Measurements from ENCODE around the gene TPSB2.
"Not testable (repeated sequence)": the region's sequence is repeated elsewhere in the genome, so short reads cannot be mapped to it uniquely, and the experiment has no call there.

Gene TPSB2

GRCh38 chr16:1230084-1230470, at the start of gene TPSB2:
TSS of gene TPSB2 (minus strand) at chr16:1230184. CDS start at chr16:1229951, 233 bp downstream.
- H3K36me3 ChIP-seq (ENCODE audit: control insufficient read depth, insufficient read depth, low read length); H3K27me3 ChIP-seq (ENCODE audit: control insufficient read depth, insufficient read depth, low read length); H3K9me3 ChIP-seq (ENCODE audit: control insufficient read depth, insufficient read depth, low read length); H3K9ac ChIP-seq (ENCODE audit: low read depth, low read length); H3K4me1 ChIP-seq (ENCODE audit: control insufficient read depth, insufficient read depth, low read length); H3K4me3 ChIP-seq (ENCODE audit: low read depth, low read length): not testable (repeated sequence)

GRCh38 chr16:1279081-1279944, 49.3 kb upstream of the TPSB2 start:
- no peaks in the 10 kb centered on the region for H3K27me3 ChIP-seq (ENCODE audit: control insufficient read depth, insufficient read depth, low read length)

DNA sequence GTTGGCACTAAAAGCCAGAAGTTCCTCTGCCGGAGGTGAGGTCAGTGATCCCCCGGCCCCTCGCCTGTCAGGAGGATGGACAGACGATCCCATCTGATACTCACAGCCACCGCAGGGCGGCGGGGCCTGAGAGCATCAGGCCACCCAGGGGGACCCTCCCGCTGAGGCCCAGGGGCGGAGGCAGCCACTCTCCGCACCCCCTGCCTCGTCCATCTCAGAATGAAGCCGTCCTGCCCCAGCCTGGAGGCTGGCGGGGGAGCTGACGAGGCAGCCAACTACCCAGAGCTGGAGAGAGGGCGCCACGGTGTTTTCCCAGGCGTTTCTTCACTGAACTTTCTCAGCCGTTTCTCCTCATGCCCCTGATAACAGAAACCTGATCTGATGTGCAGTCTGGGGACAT, 48.5 kb upstream of the TPSB2 start:
- peaks cover 2% of the 10 kb centered on the region for H3K4me1 ChIP-seq (ENCODE audit: control insufficient read depth, insufficient read depth, low read length)
- H3K27me3 ChIP-seq (ENCODE audit: control insufficient read depth, insufficient read depth, low read length), result no peaks in the 10 kb centered on the region
- H3K9me3 ChIP-seq (ENCODE audit: control insufficient read depth, insufficient read depth, low read length), result no peaks in the 10 kb centered on the region
- H3K4me3 ChIP-seq (ENCODE audit: low read depth, low read length), result no peak overlapping the region
- H3K9ac ChIP-seq (ENCODE audit: low read depth, low read length), result no peak overlapping the region
- no peaks in the 10 kb centered on the region for H3K36me3 ChIP-seq (ENCODE audit: control insufficient read depth, insufficient read depth, low read length)

More at GRCh38 chr16:1279081-1279944, 49.3 kb upstream of the TPSB2 start:
- no peak overlapping the region for H3K4me3 ChIP-seq (ENCODE audit: low read depth, low read length)
- no peaks in the 10 kb centered on the region for H3K36me3 ChIP-seq (ENCODE audit: control insufficient read depth, insufficient read depth, low read length)
- H3K9ac ChIP-seq (ENCODE audit: low read depth, low read length), result no peak overlapping the region
- H3K9me3 ChIP-seq (ENCODE audit: control insufficient read depth, insufficient read depth, low read length), result no peaks in the 10 kb centered on the region
- H3K4me1 ChIP-seq (ENCODE audit: control insufficient read depth, insufficient read depth, low read length), result peaks cover 2% of the 10 kb centered on the region

DNA sequence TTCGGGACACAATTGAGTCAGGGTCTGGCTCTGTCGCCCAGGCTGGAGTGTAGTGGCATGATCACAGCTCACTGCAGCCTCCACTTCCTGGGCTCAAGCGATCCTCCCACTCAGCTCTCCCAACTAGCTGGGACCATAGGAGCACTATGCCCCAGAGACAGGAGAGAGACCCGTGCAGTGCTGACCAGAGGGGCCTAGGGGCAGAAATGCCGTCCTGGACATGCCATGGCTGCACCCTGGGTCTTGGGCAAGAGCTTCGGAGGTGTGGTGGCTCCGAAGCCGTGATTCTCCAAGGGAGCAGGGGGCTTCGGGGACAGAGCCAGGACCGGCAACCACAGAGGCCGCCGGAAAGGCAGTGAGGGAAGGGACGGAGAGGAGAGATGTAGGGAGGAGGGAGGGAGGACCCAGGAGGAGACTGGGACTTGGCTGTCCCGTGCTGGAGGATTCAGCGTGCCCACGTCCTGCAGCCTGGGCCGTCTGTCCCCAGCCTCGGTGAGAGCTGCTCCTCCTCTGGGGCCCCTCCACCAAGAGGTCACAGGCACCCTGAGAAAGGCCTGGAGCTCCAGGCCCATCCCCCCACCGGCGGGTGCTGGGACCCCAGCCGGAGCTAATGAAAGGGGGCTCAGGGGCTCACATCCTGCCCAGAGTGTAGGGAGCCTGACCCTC, 47.8 kb upstream of the TPSB2 start:
- peaks cover 2% of the 10 kb centered on the region for H3K4me1 ChIP-seq (ENCODE audit: control insufficient read depth, insufficient read depth, low read length)
- H3K9me3 ChIP-seq (ENCODE audit: control insufficient read depth, insufficient read depth, low read length), result no peaks in the 10 kb centered on the region
- no peak overlapping the region for H3K9ac ChIP-seq (ENCODE audit: low read depth, low read length)
- no peak overlapping the region for H3K4me3 ChIP-seq (ENCODE audit: low read depth, low read length)
- H3K27me3 ChIP-seq (ENCODE audit: control insufficient read depth, insufficient read depth, low read length), result no peaks in the 10 kb centered on the region
- no peaks in the 10 kb centered on the region for H3K36me3 ChIP-seq (ENCODE audit: control insufficient read depth, insufficient read depth, low read length)

DNA sequence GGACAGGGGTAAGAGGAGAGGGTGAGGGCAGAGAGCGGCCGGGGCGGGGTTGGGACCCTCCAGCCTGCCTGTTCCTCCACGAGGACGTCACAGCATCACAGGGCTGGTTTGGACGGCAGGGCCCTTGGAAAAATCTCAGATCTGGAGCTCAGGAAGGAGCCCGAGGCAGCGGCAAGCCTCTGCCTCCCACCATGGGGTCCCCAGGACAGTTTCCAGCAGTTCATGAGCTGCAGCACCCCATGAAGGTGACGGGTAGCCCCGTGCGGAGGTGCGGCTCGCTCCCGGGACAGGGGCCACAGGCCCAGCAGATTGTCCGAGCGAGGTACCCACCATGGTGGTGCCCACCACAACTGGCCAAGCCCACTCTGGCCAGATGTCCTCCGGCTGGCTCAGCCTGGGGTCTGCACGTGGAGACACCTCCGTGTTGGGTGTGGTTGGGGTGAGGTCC, 47.2 kb upstream of the TPSB2 start:
- no peak overlapping the region for H3K9ac ChIP-seq (ENCODE audit: low read depth, low read length)
- no peaks in the 10 kb centered on the region for H3K36me3 ChIP-seq (ENCODE audit: control insufficient read depth, insufficient read depth, low read length)
- H3K4me3 ChIP-seq (ENCODE audit: low read depth, low read length), result no peak overlapping the region
- H3K27me3 ChIP-seq (ENCODE audit: control insufficient read depth, insufficient read depth, low read length), result no peaks in the 10 kb centered on the region
- no peaks in the 10 kb centered on the region for H3K9me3 ChIP-seq (ENCODE audit: control insufficient read depth, insufficient read depth, low read length)
- H3K4me1 ChIP-seq (ENCODE audit: control insufficient read depth, insufficient read depth, low read length), result peaks cover 2% of the 10 kb centered on the region

GRCh38 chr16:1276580-1276878, 46.5 kb upstream of the TPSB2 start:
- no peaks in the 10 kb centered on the region for H3K36me3 ChIP-seq (ENCODE audit: control insufficient read depth, insufficient read depth, low read length)

GRCh38 chr16:1275791-1276579, 46.0 kb upstream of the TPSB2 start:
- H3K4me1 ChIP-seq (ENCODE audit: control insufficient read depth, insufficient read depth, low read length), result peaks cover 2% of the 10 kb centered on the region
- no peak overlapping the region for H3K4me3 ChIP-seq (ENCODE audit: low read depth, low read length)
- no peaks in the 10 kb centered on the region for H3K9me3 ChIP-seq (ENCODE audit: control insufficient read depth, insufficient read depth, low read length)
- no peaks in the 10 kb centered on the region for H3K36me3 ChIP-seq (ENCODE audit: control insufficient read depth, insufficient read depth, low read length)
- no peak overlapping the region for H3K9ac ChIP-seq (ENCODE audit: low read depth, low read length)
- no peaks in the 10 kb centered on the region for H3K27me3 ChIP-seq (ENCODE audit: control insufficient read depth, insufficient read depth, low read length)

More at GRCh38 chr16:1276580-1276878, 46.5 kb upstream of the TPSB2 start:
- H3K9ac ChIP-seq (ENCODE audit: low read depth, low read length), result no peak overlapping the region
- no peaks in the 10 kb centered on the region for H3K27me3 ChIP-seq (ENCODE audit: control insufficient read depth, insufficient read depth, low read length)
- no peak overlapping the region for H3K4me3 ChIP-seq (ENCODE audit: low read depth, low read length)
- H3K9me3 ChIP-seq (ENCODE audit: control insufficient read depth, insufficient read depth, low read length), result no peaks in the 10 kb centered on the region
- H3K4me1 ChIP-seq (ENCODE audit: control insufficient read depth, insufficient read depth, low read length), result peaks cover 2% of the 10 kb centered on the region

DNA sequence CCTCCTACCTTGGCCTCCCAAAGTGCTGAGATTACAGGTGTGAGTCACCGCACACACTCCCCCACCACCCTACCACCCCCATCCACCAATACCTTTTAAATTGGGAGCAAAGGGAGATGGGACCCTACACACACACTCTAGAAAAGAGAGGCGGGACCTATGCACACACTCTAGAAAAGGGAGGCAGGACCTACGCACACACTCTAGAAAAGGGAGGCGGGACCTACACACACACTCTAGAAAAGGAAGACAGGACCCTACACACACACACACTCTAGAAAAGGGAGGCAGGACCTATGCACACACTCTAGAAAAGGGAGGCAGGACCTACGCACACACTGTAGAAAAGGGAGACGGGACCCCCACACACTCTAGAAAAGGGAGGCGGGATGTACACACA, 44.8 kb upstream of the TPSB2 start:
- Histone ChIP-seq H3K4me1 (ENCODE audit: control insufficient read depth, insufficient read depth, low read length) (peaks cover 2% of the 10 kb centered on the region), H3K9ac (ENCODE audit: low read depth, low read length) (no peak overlapping the region), H3K4me3 (ENCODE audit: low read depth, low read length) (no peak overlapping the region), H3K9me3 (ENCODE audit: control insufficient read depth, insufficient read depth, low read length) (no peaks in the 10 kb centered on the region), H3K27me3 (ENCODE audit: control insufficient read depth, insufficient read depth, low read length) (no peaks in the 10 kb centered on the region), H3K36me3 (ENCODE audit: control insufficient read depth, insufficient read depth, low read length) (no peaks in the 10 kb centered on the region)

DNA sequence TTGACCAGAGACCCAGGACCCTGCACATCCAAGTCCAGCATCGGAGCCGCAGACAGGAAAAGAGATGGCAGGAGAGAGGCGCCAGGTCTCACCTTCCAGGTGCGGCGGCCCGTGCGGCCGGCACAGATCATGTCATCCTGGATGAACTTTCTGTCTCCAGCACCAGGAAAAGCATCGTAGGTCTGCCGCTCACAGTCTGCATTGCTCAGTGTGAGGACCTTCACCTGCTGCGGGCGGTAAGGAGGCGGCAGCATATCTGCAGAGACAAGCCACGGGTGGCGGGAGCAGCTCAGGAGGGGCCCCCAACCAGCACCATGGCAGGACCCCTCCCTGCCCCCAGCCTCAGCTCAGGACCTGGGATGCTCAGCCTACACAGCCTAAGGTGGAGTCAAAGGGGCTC, 43.8 kb upstream of the TPSB2 start:
- Histone ChIP-seq H3K9me3 (ENCODE audit: control insufficient read depth, insufficient read depth, low read length) (no peaks in the 10 kb centered on the region), H3K4me1 (ENCODE audit: control insufficient read depth, insufficient read depth, low read length) (peaks cover 2% of the 10 kb centered on the region), H3K36me3 (ENCODE audit: control insufficient read depth, insufficient read depth, low read length) (no peaks in the 10 kb centered on the region), H3K4me3 (ENCODE audit: low read depth, low read length) (no peak overlapping the region), H3K9ac (ENCODE audit: low read depth, low read length) (no peak overlapping the region), H3K27me3 (ENCODE audit: control insufficient read depth, insufficient read depth, low read length) (no peaks in the 10 kb centered on the region)

DNA sequence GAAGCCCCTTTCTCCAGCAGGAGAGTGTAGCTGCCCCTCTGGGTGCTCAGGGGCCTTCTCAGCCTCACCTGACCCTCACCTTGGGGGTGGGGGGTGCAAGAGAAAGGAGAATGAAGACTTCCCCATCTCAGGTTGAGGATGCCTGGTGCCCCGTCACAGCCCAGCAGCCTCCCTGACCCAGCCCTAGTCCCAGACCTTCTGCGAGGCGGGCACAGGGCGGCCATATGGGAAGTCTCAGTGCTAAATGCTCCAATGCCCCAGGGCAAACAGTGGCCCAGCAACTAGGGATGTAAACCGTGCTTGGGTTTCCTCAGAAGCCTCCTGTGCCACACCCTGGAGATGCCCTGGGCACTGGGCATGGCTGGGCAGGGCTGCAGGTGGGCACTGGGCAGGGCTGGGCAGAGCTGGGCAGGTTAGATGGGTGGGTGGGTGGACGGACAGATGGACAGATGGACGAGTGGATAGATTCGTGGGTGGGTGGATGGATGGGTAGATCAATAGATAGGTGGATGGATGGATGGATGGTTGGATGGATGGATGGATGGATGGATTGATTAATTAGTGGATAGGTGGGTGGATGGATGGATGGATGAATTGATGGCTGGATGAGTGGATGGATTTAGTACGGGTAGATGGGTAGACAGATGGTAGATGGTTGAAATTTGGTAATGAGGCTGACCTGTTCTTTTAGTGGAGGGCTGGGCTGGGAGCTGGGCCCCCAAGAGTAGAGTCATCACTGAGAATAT, 42.6 kb upstream of the TPSB2 start:
- H3K9ac ChIP-seq (ENCODE audit: low read depth, low read length), result no peak overlapping the region
- H3K4me3 ChIP-seq (ENCODE audit: low read depth, low read length), result no peak overlapping the region
- no peaks in the 10 kb centered on the region for H3K9me3 ChIP-seq (ENCODE audit: control insufficient read depth, insufficient read depth, low read length)
- no peaks in the 10 kb centered on the region for H3K27me3 ChIP-seq (ENCODE audit: control insufficient read depth, insufficient read depth, low read length)
- H3K36me3 ChIP-seq (ENCODE audit: control insufficient read depth, insufficient read depth, low read length), result no peaks in the 10 kb centered on the region
- no peaks in the 10 kb centered on the region for H3K4me1 ChIP-seq (ENCODE audit: control insufficient read depth, insufficient read depth, low read length)

- not testable (repeated sequence) for H3K4me1 ChIP-seq (ENCODE audit: control insufficient read depth, insufficient read depth, low read length); H3K9ac ChIP-seq (ENCODE audit: low read depth, low read length); H3K27me3 ChIP-seq (ENCODE audit: control insufficient read depth, insufficient read depth, low read length); H3K4me3 ChIP-seq (ENCODE audit: low read depth, low read length); H3K36me3 ChIP-seq (ENCODE audit: control insufficient read depth, insufficient read depth, low read length); H3K9me3 ChIP-seq (ENCODE audit: control insufficient read depth, insufficient read depth, low read length)
These were observed 41.9 kb upstream of the TPSB2 start for GRCh38 chr16:1271724-1272413.
